HEK293T (cell line): ENCODE data around the gene SMPD3.

Experiments used
- SP1 ChIP-seq: fragments of 450-650 bp; IDR thresholded peaks from 2 replicates; pipeline ENCODE4 v1.6.1; 2017
- TARDBP ChIP-seq: fragments of 450-650 bp; IDR thresholded peaks from 2 replicates; pipeline ENCODE4 v1.6.1; 2016

GRCh38 chr16:68362947-68363657 lies 85.2 kb downstream of the SMPD3 start:
- no peak for TF ChIP-seq TARDBP
- TF ChIP-seq SP1, result no peak
